Stomach (tissue), 9 donors: Measurements from ENCODE around the gene NDUFA7. TPM values are rescaled to one million over a fixed set of nuclear protein-coding genes. Genes with fewer than 3 reads are reported as not detected.
A peak's percentile ranks its signal among the peaks of the same experiment; 100 is the strongest.
"Not testable (repeated sequence)": the region's sequence is repeated elsewhere in the genome, so short reads cannot be mapped to it uniquely, and the experiment has no call there.

Experiments
- DNase-seq, 2 donors: peaks; one replicate each; pipeline versions ENCODE4 v3.0.0 to v3.0.0-alpha.2; 2013 to 2019
- H3K27ac ChIP-seq, 5 donors: fragments of 200-600 bp in 4 of 5; sonication (generic) in 4 of 5; one replicate each; pipeline ENCODE4 v1.5.1; 2013 to 2019; ENCODE audit warnings: mild to moderate bottlenecking in 1 of 5, moderate library complexity in 1 of 5
- H3K27me3 ChIP-seq, 3 donors: fragments of 200-600 bp; sonication (generic); one replicate each; pipeline ENCODE4 v1.5.1; 2017 to 2019; ENCODE audit warnings: mixed run types in 1 of 3
- H3K36me3 ChIP-seq, 4 donors: fragments of 200-600 bp; sonication (generic); 1 replicate in 3 of 4; 2 replicates in 1 of 4; pipeline ENCODE4 v1.5.1; 2016 to 2019
- H3K4me1 ChIP-seq, 4 donors: fragments of 200-600 bp; sonication (generic); one replicate each; pipeline ENCODE4 v1.5.1; 2016 to 2019
- H3K4me3 ChIP-seq, 4 donors: fragments of 200-600 bp; sonication (generic) in 3 of 4; one replicate each; pipeline ENCODE4 v1.5.1; 2016 to 2019; ENCODE audit warnings: mild to moderate bottlenecking in 1 of 4
- H3K9me3 ChIP-seq, 4 donors: fragments of 200-600 bp; sonication (generic); one replicate each; pipeline ENCODE4 v1.5.1; 2016 to 2019
- CTCF ChIP-seq, 7 experiments: fragments of 450-650 bp in 4 of 7; fragments of 200-600 bp in 3 of 7; sonication (generic) in 3 of 7; IDR thresholded peaks; one replicate each; pipeline ENCODE4 v1.5.1; 2016 to 2019; ENCODE audit warnings: antibody characterized with exemption in 7 of 7, control low read depth in 2 of 7, mild to moderate bottlenecking in 1 of 7
- EP300 ChIP-seq: sonication (generic); formaldehyde crosslinking; IDR thresholded peaks from one replicate; pipeline ENCODE4 v1.6.1; 2017; ENCODE audit warnings: antibody characterized with exemption
- POLR2A ChIP-seq, 4 donors: fragments of 450-650 bp; IDR thresholded peaks; one replicate each; pipeline ENCODE4 v1.6.1; 2016; ENCODE audit warnings: antibody characterized with exemption in 4 of 4, control low read depth in 2 of 4, mild to moderate bottlenecking in 1 of 4, moderate library complexity in 1 of 4
- POLR2AphosphoS5 ChIP-seq, 3 donors: sonication (generic); formaldehyde crosslinking; IDR thresholded peaks; one replicate each; pipeline ENCODE4 v1.6.1; 2016; ENCODE audit warnings: antibody characterized with exemption in 3 of 3
- WGBS, 5 donors: extraction: QIAGEN DNeasy Blood & Tissue Kit in 3 of 5; methylation state at CpG; one replicate each; pipeline versions ENCODE4 v1.1.5 to v1.1.7; 2013 to 2018; 5-methylcytosine and 5-hydroxymethylcytosine counted together
- intact Hi-C: fragments of 100-400 bp; cut with DNase I; formaldehyde crosslinking; loops from one replicate; pipeline ENCODE4 v1.15.1; 2023; ENCODE audit warnings: low total_unique reads
- polyA plus RNA-seq, 3 donors: library from polyadenylated mRNA; stranded (reverse); fragments of 200-250 nt; gene quantifications; one replicate each; pipeline ENCODE4 v1.2.3, GENCODE V29; 2013
- total RNA-seq, 5 donors: library from RNA; depleted of rRNA; stranded (reverse); fragments of >200 nt; gene quantifications; one replicate each; pipeline versions ENCODE4 v1.1.0 to v1.2.3, GENCODE V29; 2014 to 2016
- donor health status: healthy with polysubstance abuse.
- donor health status: Bipolar disorder and iron deficiency.
- donor health status: healthy.

The NDUFA7 gene
- total and polyA plus RNA-seq, 8 donors: 3.6 to 171 (median 12.7) TPM

GRCh38 chr19:8355631-8356402 lies 34.6 kb upstream of the NDUFA7 start:
- TF ChIP-seq EP300: no peak
- no peak for TF ChIP-seq POLR2A (IDR thresholded peaks at IDR 0.05)
- TF ChIP-seq POLR2AphosphoS5 (IDR thresholded peaks at IDR 0.05): peak in 2 of 3 donors; percentile 41 to 82
- H3K4me3 ChIP-seq: no peak overlapping the region
- DNase-seq: no peak
- H3K36me3 ChIP-seq: no peaks in the 10 kb centered on the region
- no peaks in the 10 kb centered on the region for H3K9me3 ChIP-seq
- H3K27ac ChIP-seq: peak overlapping the region; percentile 7 to 69 (median 57)
- 57 to 69% (median 64%) methylated on average over 6 of the region's 6 CpGs for WGBS, 5 donors
- intact Hi-C loops: loop anchor here (5.0 kb wide), 1 partner anchor 36 kb away; the partner anchor contains the start of gene RAB11B
- H3K4me1 ChIP-seq: peaks cover 20 to 42% (median 34%) of the 10 kb centered on the region in 4 donors
- peaks cover 0 to 15% (median 0%) of the 10 kb centered on the region in 3 donors for H3K27me3 ChIP-seq

GRCh38 chr19:8352845-8353244 lies 31.7 kb upstream of the NDUFA7 start:
- Histone ChIP-seq H3K27me3 (peaks cover 0 to 20% (median 0%) of the 10 kb centered on the region in 3 donors), H3K27ac (peak overlapping the region in 2 of 5 donors; percentile 20 to 29), H3K4me1 (peaks cover 20 to 42% (median 35%) of the 10 kb centered on the region in 4 donors)
- WGBS, 5 donors: 25 to 54% (median 38%) methylated on average over 2 to 5 of the region's 5 CpGs; no CpG with 5 or more reads in 1 of the 5 donors
- H3K9me3 ChIP-seq, DNase-seq, H3K36me3 ChIP-seq, intact Hi-C loops, H3K4me3 ChIP-seq: not testable (repeated sequence)

- whole genome bisulfite sequencing, 5 donors: 12 to 36% (median 27%) methylated on average over 7 to 10 of the region's 10 CpGs
- H3K9me3 ChIP-seq: no peaks in the 10 kb centered on the region
- peaks cover 20 to 42% (median 36%) of the 10 kb centered on the region in 4 donors for H3K4me1 ChIP-seq
- intact Hi-C loops: no loop called here
- TF ChIP-seq POLR2AphosphoS5 (IDR thresholded peaks at IDR 0.05) (no peak), CTCF (IDR thresholded peaks at IDR 0.05) (no peak), EP300 (no peak), POLR2A (IDR thresholded peaks at IDR 0.05) (no peak)
- no peak overlapping the region for H3K4me3 ChIP-seq
- H3K27me3 ChIP-seq: peaks cover 0 to 20% (median 0%) of the 10 kb centered on the region in 3 donors
- peak overlapping the region in 2 of 5 donors; percentile 20 to 29 for H3K27ac ChIP-seq
- no peaks in the 10 kb centered on the region for H3K36me3 ChIP-seq
- DNase-seq: peak in 1 of 2 donors; percentile 37
These were observed 31.1 kb upstream of the NDUFA7 start for GRCh38 chr19:8352134-8352827.

- DNase-seq, intact Hi-C loops, H3K4me3 ChIP-seq, H3K27ac ChIP-seq, H3K36me3 ChIP-seq, H3K9me3 ChIP-seq: not testable (repeated sequence)
- Histone ChIP-seq H3K27me3 (peaks cover 0 to 30% (median 0%) of the 10 kb centered on the region in 3 donors), H3K4me1 (peaks cover 14 to 32% (median 24%) of the 10 kb centered on the region in 4 donors)
- WGBS, 5 donors: 67 to 72% (median 69%) methylated on average over 8 of the region's 8 CpGs
These were observed 28.6 kb upstream of the NDUFA7 start for GRCh38 chr19:8349629-8350372.

- no peak for DNase-seq
- Histone ChIP-seq H3K27me3 (peaks cover 0 to 65% (median 15%) of the 10 kb centered on the region in 3 donors), H3K27ac (peak overlapping the region in 1 of 5 donors; percentile 33), H3K4me3 (peak overlapping the region; percentile 49 to 53 (median 52)), H3K9me3 (no peaks in the 10 kb centered on the region), H3K36me3 (no peaks in the 10 kb centered on the region), H3K4me1 (peaks cover 10 to 24% (median 14%) of the 10 kb centered on the region in 4 donors)
- 31 to 38% (median 37%) methylated on average over 11 of the region's 11 CpGs for WGBS, 5 donors
- intact Hi-C loops: no loop called here
- TF ChIP-seq EP300 (no peak), POLR2AphosphoS5 (IDR thresholded peaks at IDR 0.05) (no peak), POLR2A (IDR thresholded peaks at IDR 0.05) (no peak), CTCF (IDR thresholded peaks at IDR 0.05) (no peak)
These were observed 22.3 kb upstream of the NDUFA7 start for GRCh38 chr19:8343483-8343844.
